Stimulated activated naive CD8-positive, alpha-beta T cell treated with anti-CD3 and anti-CD28 coated beads, Interleukin-15, Interleukin-2, amounts not matched to agents 100 ng/mL and 50 ng/mL, for 24 hours (primary cell): Measurements from ENCODE around the gene VAV3.

Source experiments
- H3K27ac Mint-ChIP-seq: one replicate; pipeline ENCODE4 v1.8.0; 2021; ENCODE audit warnings: mild to moderate bottlenecking, mixed read lengths
- H3K27me3 Mint-ChIP-seq: one replicate; pipeline ENCODE4 v1.8.0; 2021; ENCODE audit warnings: mixed read lengths
- H3K36me3 Mint-ChIP-seq: one replicate; pipeline ENCODE4 v1.8.0; 2021; ENCODE audit warnings: low read depth, mixed read lengths
- H3K4me1 Mint-ChIP-seq: one replicate; pipeline ENCODE4 v1.8.0; 2021; ENCODE audit warnings: low read depth, mixed read lengths
- H3K4me3 Mint-ChIP-seq: one replicate; pipeline ENCODE4 v1.8.0; 2021; ENCODE audit warnings: mild to moderate bottlenecking, mixed read lengths
- H3K9me3 Mint-ChIP-seq: one replicate; pipeline ENCODE4 v1.8.0; 2021; ENCODE audit warnings: mixed read lengths

VAV3 gene

GRCh38 chr1:107952989-107953388, 12.0 kb downstream of the VAV3 start:
- no peaks in the 10 kb centered on the region for H3K36me3 Mint-ChIP-seq
- no peak overlapping the region for H3K4me3 Mint-ChIP-seq
- H3K9me3 Mint-ChIP-seq, result no peaks in the 10 kb centered on the region
- H3K4me1 Mint-ChIP-seq, result peaks cover 47% of the 10 kb centered on the region
- H3K27me3 Mint-ChIP-seq, result no peaks in the 10 kb centered on the region
- H3K27ac Mint-ChIP-seq, result no peak overlapping the region

GRCh38 chr1:107950464-107950863, 14.5 kb downstream of the VAV3 start:
- Mint-ChIP-seq H3K36me3 (no peaks in the 10 kb centered on the region), H3K4me1 (peaks cover 55% of the 10 kb centered on the region), H3K9me3 (no peaks in the 10 kb centered on the region), H3K4me3 (no peak overlapping the region), H3K27ac (no peak overlapping the region), H3K27me3 (no peaks in the 10 kb centered on the region)

DNA sequence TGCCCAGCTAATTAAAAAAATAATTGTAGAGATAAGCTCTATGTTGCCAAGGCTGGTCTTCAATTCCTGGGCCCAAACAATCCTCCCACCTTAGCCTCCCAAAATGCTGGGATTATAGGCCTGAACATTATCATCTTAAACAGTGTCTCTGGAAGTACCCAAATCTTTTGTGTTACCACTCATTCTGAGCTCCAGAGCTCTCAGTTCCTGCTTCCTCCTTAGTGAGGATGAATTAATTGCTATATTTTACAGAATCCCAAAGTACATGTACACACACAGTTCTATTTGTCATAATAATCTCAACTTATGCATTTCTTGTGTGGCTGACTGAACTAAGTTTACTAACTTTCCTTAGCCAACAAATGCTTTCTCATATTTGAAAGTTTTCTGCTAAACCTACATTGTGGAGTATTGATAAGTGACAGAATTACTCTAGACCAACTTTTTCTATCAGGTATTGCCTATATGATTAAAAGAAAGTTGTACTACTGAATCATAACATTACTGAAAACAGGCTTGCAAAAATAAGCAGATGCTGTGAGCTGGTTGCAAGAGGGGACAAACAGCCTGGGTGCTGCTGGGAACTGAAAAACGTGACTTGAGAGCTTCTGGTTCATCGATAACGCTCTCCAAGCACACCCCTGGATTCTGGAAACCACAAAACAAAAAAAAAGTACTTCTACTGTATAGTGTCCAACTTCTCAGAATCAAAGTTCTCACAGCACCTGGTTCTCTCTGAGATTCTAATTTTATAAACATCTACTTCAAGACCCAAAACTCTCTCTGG, 15.3 kb downstream of the VAV3 start:
- peaks cover 55% of the 10 kb centered on the region for H3K4me1 Mint-ChIP-seq
- H3K27me3 Mint-ChIP-seq, result no peaks in the 10 kb centered on the region
- no peaks in the 10 kb centered on the region for H3K9me3 Mint-ChIP-seq
- no peak overlapping the region for H3K4me3 Mint-ChIP-seq
- no peak overlapping the region for H3K27ac Mint-ChIP-seq
- H3K36me3 Mint-ChIP-seq, result no peaks in the 10 kb centered on the region

DNA sequence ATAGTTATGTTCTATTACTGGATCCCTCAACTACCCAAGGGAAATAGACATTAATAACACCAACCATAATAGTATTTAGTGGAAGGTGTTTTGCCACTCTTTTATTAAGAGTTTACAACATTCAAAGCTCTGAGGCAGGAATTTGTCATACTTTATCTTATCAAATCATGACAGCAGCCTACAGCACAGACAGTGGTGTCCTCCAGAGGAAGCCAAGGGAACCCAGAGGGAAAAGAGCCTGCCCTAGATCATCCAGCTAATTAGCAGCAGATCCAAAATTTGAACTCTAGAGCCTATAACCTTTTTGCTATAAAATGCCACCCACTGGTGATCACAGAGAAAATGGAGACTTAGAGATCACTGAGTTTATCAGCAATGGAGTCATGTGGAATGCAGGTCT, 18.2 kb downstream of the VAV3 start:
- Mint-ChIP-seq H3K27ac (no peak overlapping the region), H3K9me3 (no peaks in the 10 kb centered on the region), H3K4me3 (no peak overlapping the region), H3K4me1 (peaks cover 58% of the 10 kb centered on the region), H3K36me3 (peaks cover 5% of the 10 kb centered on the region), H3K27me3 (no peaks in the 10 kb centered on the region)

DNA sequence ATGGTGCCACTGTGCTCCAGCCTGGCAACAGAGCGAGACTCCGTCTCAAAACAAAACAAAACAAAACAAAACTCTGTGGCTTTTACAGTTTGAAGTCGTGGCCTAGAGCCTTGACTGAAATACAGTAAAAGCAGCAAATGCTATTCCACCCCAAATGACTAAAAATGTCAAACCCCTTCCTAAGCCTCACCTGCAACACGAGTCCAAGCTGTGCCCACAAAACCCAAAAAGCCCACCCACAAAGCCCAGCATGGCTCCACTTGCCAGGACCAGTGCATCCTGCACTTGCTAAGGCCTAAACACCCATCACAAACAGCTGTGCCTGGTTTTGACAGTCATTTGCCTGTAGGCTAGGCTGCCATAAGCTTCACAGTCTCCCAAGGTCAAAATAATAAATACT, 21.3 kb downstream of the VAV3 start:
- Mint-ChIP-seq H3K36me3 (peaks cover 13% of the 10 kb centered on the region), H3K9me3 (peaks cover 8% of the 10 kb centered on the region), H3K4me3 (peak overlapping the region; percentile 37), H3K27ac (peak overlapping the region; percentile 26), H3K27me3 (no peaks in the 10 kb centered on the region), H3K4me1 (peaks cover 62% of the 10 kb centered on the region)

GRCh38 chr1:107942814-107943213, 22.2 kb downstream of the VAV3 start:
- H3K27ac Mint-ChIP-seq, result no peak overlapping the region
- no peaks in the 10 kb centered on the region for H3K27me3 Mint-ChIP-seq
- H3K4me3 Mint-ChIP-seq, result no peak overlapping the region
- peaks cover 8% of the 10 kb centered on the region for H3K9me3 Mint-ChIP-seq
- peaks cover 13% of the 10 kb centered on the region for H3K36me3 Mint-ChIP-seq
- peaks cover 67% of the 10 kb centered on the region for H3K4me1 Mint-ChIP-seq

DNA sequence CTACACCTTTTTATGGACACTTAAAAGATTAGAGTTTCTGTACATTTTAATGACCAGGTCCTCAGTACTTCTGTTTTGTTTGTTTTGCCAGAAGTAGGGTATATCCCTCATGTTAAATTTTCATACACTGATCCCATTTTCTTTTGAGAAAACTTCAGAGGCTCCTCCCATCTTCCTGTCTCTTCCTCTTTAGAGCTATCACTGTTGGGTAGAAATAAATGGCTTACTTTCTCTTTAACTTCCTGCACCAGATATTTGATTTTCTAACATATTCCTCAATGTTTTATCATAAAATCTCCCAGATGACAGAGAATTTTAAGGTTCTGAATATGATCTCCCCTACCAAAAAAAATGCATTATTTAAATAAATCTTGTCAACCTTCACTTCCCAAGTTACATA, 23.4 kb downstream of the VAV3 start:
- peaks cover 73% of the 10 kb centered on the region for H3K4me1 Mint-ChIP-seq
- H3K9me3 Mint-ChIP-seq, result peaks cover 8% of the 10 kb centered on the region
- H3K27me3 Mint-ChIP-seq, result no peaks in the 10 kb centered on the region
- H3K4me3 Mint-ChIP-seq, result no peak overlapping the region
- peak overlapping the region; percentile 56 for H3K27ac Mint-ChIP-seq
- peaks cover 13% of the 10 kb centered on the region for H3K36me3 Mint-ChIP-seq

GRCh38 chr1:107941123-107941522, 23.9 kb downstream of the VAV3 start:
- Mint-ChIP-seq H3K9me3 (peaks cover 8% of the 10 kb centered on the region), H3K27ac (no peak overlapping the region), H3K4me3 (no peak overlapping the region), H3K27me3 (no peaks in the 10 kb centered on the region), H3K4me1 (peaks cover 76% of the 10 kb centered on the region), H3K36me3 (peaks cover 13% of the 10 kb centered on the region)

DNA sequence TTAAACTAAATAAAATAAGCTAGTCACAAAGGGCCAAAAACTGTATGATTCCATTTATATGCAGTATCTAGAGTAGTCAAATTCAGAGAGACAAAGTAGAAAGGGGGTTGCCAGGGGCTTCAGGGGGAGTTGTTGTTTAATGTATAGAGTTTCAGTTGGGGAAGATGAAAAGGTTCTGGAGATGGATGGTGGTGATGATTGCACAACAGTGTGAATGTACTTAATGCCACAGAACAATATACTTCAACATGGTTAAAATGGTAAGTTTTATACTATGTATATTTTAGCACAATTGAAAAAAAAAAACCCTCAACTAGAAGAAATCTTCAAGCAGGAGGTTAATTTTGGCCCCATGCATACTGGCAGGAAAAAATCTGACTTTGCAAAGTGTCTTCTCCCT, 24.3 kb downstream of the VAV3 start:
- Mint-ChIP-seq H3K27ac (no peak overlapping the region), H3K36me3 (peaks cover 13% of the 10 kb centered on the region), H3K4me1 (peaks cover 80% of the 10 kb centered on the region), H3K27me3 (no peaks in the 10 kb centered on the region), H3K4me3 (no peak overlapping the region), H3K9me3 (peaks cover 8% of the 10 kb centered on the region)

- Mint-ChIP-seq H3K9me3 (peaks cover 8% of the 10 kb centered on the region), H3K36me3 (peaks cover 13% of the 10 kb centered on the region), H3K4me1 (peaks cover 86% of the 10 kb centered on the region), H3K27ac (no peak overlapping the region), H3K27me3 (no peaks in the 10 kb centered on the region), H3K4me3 (no peak overlapping the region)
These were observed 24.9 kb downstream of the VAV3 start for GRCh38 chr1:107940017-107940577.

GRCh38 chr1:107939256-107939655, 25.7 kb downstream of the VAV3 start:
- Mint-ChIP-seq H3K27ac (no peak overlapping the region), H3K27me3 (no peaks in the 10 kb centered on the region), H3K4me3 (no peak overlapping the region), H3K4me1 (peaks cover 94% of the 10 kb centered on the region), H3K36me3 (peaks cover 13% of the 10 kb centered on the region), H3K9me3 (peaks cover 8% of the 10 kb centered on the region)

DNA sequence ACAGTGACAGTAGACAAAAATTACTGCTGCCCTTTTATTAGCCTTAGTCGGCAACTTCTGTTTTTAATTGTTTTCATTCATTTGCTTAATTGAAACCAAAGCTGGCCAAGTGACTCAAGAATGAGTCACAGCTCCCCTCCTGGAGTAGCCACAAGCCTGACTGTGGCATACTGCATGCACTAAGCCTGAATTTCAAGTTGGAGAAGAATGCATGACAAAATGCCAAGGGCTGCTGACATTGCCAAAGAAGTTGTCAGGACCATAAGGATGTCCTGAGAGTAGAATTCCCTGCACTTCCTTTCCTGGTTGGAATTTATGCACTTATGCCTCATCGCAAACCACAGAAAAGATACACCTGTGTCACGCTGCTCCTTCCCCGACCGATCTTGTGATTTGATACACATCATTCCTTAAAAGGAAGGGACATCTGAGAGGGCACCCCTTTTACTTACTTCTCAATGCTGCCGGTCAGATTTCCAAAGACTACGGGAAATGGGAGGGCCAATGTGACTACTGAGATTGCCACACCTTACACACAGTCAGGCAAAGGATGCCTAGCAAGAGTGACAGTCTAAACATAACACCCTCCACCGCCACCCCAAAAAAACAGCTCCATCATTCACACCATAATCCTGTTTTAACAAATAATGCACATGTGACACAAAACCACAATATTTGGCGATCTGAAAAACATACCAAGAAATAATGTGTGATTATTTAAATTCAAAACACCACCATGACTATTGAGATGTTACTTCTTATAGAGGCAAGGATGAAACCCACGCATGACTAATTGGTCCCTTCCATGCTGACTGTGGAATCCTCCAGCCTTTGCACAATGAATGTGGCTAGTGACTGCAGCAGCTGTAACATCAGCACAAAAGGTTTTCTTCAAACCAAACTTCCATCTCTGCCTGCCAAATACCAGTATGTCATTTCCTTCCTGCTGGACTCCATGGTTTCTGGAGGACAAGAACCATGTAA, 28.2 kb downstream of the VAV3 start:
- Mint-ChIP-seq H3K27me3 (no peaks in the 10 kb centered on the region), H3K27ac (peak overlapping the region; percentile 93), H3K36me3 (peaks cover 8% of the 10 kb centered on the region), H3K4me3 (peak overlapping the region; percentile 74), H3K4me1 (peaks cover 96% of the 10 kb centered on the region), H3K9me3 (peaks cover 8% of the 10 kb centered on the region)

- Mint-ChIP-seq H3K27ac (peak overlapping the region; percentile 86), H3K27me3 (no peaks in the 10 kb centered on the region), H3K36me3 (peaks cover 5% of the 10 kb centered on the region), H3K4me1 (peaks cover 88% of the 10 kb centered on the region), H3K9me3 (peaks cover 8% of the 10 kb centered on the region), H3K4me3 (peak overlapping the region; percentile 72)
These were observed 29.4 kb downstream of the VAV3 start for GRCh38 chr1:107935396-107936064.

DNA sequence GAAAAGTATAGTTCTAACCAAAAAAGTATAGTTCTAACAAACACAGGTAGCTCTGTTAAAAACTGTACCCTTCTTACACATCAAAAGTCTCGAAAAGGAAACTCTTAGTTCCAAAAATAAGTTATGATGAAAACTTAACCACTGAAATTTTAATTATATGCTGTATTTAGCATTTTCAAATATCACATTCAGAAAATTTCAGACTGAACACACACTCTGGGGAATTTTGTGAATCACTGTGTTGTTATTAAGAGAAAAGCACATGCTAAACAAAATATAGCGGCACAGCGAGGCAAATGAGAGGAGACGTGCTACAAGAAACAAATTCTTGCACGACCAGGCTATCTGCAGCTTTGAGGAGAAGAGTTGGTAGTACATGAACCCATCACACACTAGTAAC, 30.4 kb downstream of the VAV3 start:
- Mint-ChIP-seq H3K4me1 (peaks cover 88% of the 10 kb centered on the region), H3K27ac (peak overlapping the region; percentile 86)

More for the DNA sequence above, 30.4 kb downstream of the VAV3 start:
- Mint-ChIP-seq H3K36me3 (peaks cover 5% of the 10 kb centered on the region), H3K4me3 (peak overlapping the region; percentile 72), H3K9me3 (peaks cover 5% of the 10 kb centered on the region), H3K27me3 (no peaks in the 10 kb centered on the region)
